ENCODE measurements around the gene PDP2.
A peak's percentile ranks its signal among the peaks of the same experiment; 100 is the strongest.
"Not testable (repeated sequence)": the region's sequence is repeated elsewhere in the genome, so short reads cannot be mapped to it uniquely, and the experiment has no call there.

PDP2 gene

DNA sequence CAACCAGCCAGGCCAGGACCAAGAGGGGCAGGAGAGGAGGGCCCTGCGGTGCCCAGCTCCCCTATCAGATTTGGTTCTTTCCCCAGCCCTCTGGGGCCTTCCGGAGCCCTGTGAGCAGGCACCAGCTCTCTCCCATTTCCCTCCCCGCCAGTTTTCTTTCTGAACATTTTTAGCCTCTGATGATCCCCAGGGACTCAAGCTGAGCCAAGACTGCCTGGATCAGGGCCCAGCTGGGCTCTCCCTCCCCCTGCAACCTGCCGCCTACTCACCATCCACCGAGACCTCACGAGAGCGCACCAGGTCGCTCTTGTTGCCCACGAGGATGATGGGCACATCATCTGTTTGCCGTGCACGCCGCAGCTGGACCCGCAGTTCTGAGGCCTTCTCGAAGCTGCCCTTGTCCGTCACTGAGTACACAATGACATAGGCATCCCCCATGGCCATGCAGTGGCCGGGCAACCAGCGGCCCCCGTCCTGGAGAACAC is 43.0 kb downstream of the PDP2 start:
- DNase-seq = peak; percentile 94

DNA sequence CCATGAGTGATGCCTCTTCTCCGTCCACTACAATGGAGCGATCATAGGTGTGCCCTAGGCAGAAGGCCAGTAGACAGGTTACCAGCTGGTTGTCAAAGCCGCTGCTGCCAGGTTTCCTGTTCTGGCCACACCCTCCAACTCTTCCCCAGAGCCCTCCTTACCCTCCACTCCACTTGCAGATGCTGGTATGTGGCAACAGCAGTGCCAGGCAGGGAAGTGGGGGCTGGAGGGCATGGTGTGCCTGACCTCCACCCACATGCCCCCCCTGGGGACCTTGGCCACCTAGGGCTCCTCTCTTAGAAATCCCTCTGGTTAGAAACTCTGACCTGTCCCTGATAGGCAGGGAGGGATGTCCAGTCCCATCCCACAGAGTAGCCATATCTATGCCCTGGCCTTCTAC is 43.6 kb downstream of the PDP2 start:
- DNase-seq = peak; percentile 54

DNA sequence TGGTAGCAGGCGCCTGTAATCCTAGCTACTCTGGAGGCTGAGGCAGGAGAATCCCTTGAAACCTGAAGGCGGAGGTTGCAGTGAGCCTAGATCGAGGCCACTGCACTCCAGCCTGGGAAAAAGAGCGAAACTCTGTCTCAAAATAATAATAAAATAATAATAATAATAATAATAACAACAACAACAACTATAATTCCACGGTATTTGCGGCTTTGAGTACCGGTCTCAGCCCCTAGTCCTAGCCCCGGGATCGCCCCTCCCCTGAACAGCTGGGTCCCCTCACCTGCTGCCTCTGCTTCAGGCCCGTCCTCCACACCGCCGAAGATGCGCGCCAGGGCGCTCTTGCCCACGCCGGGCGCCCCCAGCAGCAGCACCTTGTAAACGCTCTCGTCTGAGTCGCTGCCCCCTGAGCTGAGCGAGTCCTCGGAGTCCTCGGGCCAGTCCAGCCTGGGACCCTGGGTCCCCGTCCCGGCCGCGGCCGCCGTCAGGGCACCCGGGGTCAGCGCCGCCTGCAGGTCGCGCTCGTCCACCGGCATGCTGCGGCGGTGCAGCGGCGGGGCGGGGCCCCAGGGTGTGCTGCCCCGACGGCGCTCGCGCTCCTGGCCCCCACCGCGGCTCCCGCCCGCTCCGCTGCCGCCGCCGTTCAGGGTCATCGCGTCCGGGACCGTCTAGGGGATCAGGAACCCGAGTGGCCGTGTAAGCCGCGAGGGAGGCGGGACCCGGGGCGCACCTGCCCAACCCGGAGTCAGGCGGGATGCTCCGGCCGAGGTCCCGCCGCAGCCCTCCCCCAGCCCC is 44.4 kb downstream of the PDP2 start:
- peak; percentile 7 for DNase-seq

GRCh38 chr16:66925322-66925840 is 45.1 kb downstream of the PDP2 start, which contains the start of gene RRAD:
Gene RRAD, minus strand, starts transcription at chr16:66925535. Its CDS starts 356 bp downstream, at chr16:66925179.
- no peak for DNase-seq

DNA sequence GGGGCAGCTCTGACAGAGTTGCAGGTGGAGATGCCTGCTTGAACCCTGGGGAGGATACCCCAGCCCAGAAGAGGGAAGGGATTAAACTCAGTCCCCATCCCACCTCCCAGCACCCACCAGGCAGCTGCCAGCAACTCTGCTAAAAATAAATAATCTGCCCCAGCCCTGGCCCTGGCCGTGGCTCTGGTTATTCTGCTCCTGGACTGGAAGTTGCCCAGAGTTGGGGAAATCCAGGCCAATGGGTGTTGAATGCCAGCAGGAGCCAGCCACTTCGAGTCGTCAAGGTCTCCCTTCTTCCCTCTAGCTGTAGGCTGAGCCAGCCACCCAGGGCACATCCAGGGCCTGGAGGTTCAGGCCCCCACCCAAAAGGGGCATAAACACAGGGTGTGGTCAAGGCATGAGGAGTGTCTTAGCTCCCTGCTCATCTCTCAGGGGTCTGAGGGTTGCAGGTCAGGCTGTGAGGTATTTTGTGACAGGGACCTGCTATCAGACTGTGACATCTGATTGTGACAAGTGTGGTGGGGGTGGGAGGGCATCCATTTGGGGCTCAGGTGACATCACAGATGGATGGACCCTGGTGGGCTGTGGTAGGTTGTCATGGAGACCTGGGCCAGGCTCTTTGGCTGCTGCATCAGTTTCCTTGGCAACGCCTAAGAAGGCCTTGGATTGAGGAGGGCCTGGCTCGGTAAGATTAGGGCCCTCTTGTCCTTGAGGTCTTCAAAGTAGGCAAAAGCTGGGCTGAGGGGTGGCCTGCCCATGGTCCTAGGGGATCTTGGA is 46.0 kb downstream of the PDP2 start:
- no peak for DNase-seq

DNA sequence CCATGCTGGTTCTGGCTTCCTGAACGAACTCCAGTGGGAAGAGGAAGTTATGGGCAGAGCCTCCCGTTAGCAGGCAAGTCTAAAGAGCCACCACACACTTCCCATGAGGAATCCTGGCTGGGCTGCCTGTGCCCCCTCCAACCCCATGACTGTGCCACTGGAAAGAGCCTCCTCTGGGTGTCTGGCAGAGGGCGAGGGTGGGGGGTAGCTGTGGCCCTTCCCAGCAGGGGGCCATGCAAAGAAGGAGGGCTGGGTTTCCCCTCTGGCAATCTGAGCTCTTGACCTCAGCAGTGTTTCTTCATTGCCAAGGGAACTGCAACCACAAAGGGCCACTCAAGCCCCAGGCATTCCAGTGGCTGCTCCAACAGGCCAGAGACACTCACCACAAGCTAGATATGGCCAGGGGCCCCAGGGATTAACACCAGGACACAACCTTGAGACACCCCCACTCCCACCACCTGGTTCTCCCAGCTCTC is 46.7 kb downstream of the PDP2 start:
- DNase-seq = no peak

- no peak for DNase-seq
Observed at GRCh38 chr16:66927918-66928649, 47.8 kb downstream of the PDP2 start.

- no peak for DNase-seq
Observed at GRCh38 chr16:66928702-66929388, 48.5 kb downstream of the PDP2 start.

GRCh38 chr16:66930189-66930588 is 49.9 kb downstream of the PDP2 start:
- DNase-seq = no peak

DNA sequence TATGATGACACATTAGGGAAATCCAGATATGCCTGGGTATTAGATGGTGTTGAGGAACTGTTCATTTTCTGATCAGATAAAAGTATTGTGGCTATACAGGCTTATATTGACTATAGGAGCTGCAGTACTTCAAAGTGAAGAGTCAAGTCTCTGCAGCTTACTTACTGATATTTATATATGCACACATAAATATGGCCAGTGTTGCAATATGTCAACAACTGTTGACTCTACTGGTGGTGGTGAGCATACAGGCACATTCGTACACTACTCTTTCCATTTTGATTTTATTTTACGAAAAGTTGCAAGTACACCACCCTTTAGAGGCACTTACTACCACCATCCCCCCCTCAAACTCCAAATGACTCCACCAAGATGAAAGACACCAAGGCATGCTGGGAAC is 51.4 kb downstream of the PDP2 start:
- DNase-seq = no peak

- DNase-seq = no peak
Observed at GRCh38 chr16:66932076-66932475, 51.8 kb downstream of the PDP2 start.

- DNase-seq = no peak
Observed at GRCh38 chr16:66933776-66934137, 53.4 kb downstream of the PDP2 start.

- peak; percentile 76 for DNase-seq
Observed at GRCh38 chr16:66934138-66934838, 54.0 kb downstream of the PDP2 start, which contains the start of gene CIAO2B. Gene CIAO2B, minus strand, starts transcription at chr16:66934402. Its CDS starts 38 bp downstream, at chr16:66934364.

DNA sequence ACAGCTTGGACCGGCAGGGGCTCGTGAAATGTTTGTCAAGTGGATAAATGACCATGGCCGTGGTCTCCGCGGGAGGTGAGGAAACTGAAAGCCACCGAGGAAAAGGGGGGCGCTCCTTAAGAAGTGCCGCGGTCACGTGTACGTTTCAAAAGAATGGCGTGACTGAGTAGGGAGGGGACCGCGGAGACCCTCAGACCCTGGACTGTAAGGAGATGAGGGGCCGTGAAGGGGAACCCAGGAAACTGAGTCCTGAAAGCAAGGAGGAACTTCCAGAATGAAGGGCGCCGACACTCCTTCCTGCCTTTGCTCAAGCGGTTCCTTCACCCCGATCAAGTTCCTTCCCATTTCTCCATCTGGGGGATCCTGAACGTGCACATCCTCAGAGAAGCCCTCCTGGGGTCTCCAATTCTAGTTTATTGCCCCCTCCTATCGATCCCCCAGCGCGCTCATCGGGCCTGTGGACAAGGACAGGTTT is 54.6 kb downstream of the PDP2 start:
- not testable (repeated sequence) for DNase-seq

DNA sequence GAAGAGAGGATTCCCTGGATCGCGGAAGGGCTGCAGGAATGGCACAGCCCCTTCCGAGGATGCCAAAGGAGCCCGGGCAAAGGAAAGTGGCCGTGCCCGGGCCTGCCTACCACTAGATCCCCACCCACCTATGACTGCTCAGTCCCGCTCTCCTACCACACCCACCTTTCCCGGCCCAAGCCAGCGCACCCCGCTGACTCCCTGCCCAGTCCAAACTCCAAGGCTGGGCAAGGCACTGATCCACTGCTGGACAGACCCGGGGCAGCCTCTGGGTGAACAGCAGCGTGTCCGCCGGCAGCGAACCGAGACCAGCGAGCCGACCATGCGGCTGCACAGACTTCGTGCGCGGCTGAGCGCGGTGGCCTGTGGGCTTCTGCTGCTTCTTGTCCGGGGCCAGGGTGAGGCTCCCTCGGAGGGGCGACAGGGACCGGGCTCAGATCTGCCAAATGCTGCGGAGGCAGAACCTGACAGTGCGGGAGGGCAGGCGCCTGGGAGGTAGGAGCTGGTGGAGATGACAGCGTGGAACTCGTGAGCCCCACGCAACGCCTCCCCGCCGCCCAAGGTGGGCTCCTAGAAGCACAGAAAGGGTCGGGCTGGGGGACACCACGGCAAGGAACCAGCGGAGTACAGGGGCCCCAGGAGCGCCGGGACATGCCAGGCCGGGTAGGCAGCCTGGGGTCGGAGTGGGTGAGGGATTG is 55.1 kb downstream of the PDP2 start, which contains the start of gene CES2:
Gene CES2 (plus strand): TSS at position 203 of the 698 bp plus-strand sequence. CDS start 120 bp downstream, at position 323.
- no peak for DNase-seq

DNA sequence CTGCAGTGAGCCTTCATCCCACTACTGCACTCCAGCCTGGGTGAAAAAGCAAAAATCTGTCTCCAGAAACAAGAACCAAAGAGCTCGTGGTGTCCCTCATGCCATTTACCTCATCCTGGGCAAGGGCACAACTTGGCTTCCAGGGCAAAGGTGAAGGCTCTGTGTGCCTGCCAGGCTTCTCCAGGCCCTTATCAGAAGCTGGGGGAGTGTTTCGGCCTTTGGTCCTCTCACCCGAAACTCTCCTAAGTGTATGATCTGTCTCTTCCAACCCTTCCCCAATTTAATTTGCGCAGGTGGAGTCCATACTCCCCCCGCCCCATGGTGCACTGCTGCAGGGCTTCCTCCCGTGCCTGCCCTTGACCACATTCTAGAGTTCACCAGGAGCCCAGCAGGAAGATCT is 56.1 kb downstream of the PDP2 start:
- no peak for DNase-seq

- no peak for DNase-seq
Observed at GRCh38 chr16:66936889-66937554, 56.7 kb downstream of the PDP2 start.

GRCh38 chr16:66937725-66938337 is 57.5 kb downstream of the PDP2 start:
- DNase-seq = no peak

- no peak for DNase-seq
Observed at GRCh38 chr16:66939366-66939765, 59.1 kb downstream of the PDP2 start.

GRCh38 chr16:66940236-66940635 is 59.9 kb downstream of the PDP2 start:
- no peak for DNase-seq
